Adrenal gland (tissue), 12 donors: Measurements from ENCODE around the gene ANKRD33B. TPM values are rescaled to one million over a fixed set of nuclear protein-coding genes. Genes with fewer than 3 reads are reported as not detected.

ENCODE experiments used
- DNase-seq, 7 donors: peaks; one replicate each; pipeline ENCODE4 v3.0.0-alpha.2; 2019 to 2020
- H3K27ac ChIP-seq, 5 donors: fragments of 200-600 bp; sonication (generic) in 4 of 5; 1 replicate in 3 of 5; 2 replicates in 2 of 5; pipeline versions ENCODE4 v1.5.1 to v1.8.0; 2016 to 2020; ENCODE audit warnings: mild to moderate bottlenecking in 1 of 5
- H3K27me3 ChIP-seq: fragments of 200-600 bp; 2 replicates; pipeline ENCODE4 v1.8.0; 2021
- H3K36me3 ChIP-seq, 2 donors: fragments of 200-600 bp; replicated peaks in 1 of 2; 1 replicate in 1 of 2; 2 replicates in 1 of 2; pipeline versions ENCODE4 v1.5.1 to v1.8.0; 2018 to 2022
- H3K4me1 ChIP-seq, 2 donors: fragments of 200-600 bp; replicated peaks in 1 of 2; 1 replicate in 1 of 2; 2 replicates in 1 of 2; pipeline versions ENCODE4 v1.5.1 to v1.8.0; 2018 to 2021
- H3K4me3 ChIP-seq, 4 donors: fragments of 200-600 bp; sonication (generic) in 3 of 4; one replicate each; pipeline ENCODE4 v1.5.1; 2016 to 2018
- H3K9me3 ChIP-seq, 3 donors: fragments of 200-600 bp; sonication (generic) in 1 of 3; replicated peaks in 1 of 3; 1 replicate in 2 of 3; 2 replicates in 1 of 3; pipeline versions ENCODE4 v1.5.1 to v1.8.0; 2016 to 2021
- CTCF ChIP-seq, 6 experiments: fragments of 450-650 bp in 4 of 6; fragments of 200-600 bp in 2 of 6; sonication (generic) in 1 of 6; IDR thresholded peaks; 1 replicate in 5 of 6; 2 replicates in 1 of 6; pipeline versions ENCODE4 v1.5.1 to v1.8.0; 2016 to 2021; ENCODE audit warnings: antibody characterized with exemption in 6 of 6, mild to moderate bottlenecking in 2 of 6, moderate library complexity in 1 of 6
- POLR2A ChIP-seq, 2 donors: fragments of 450-650 bp; IDR thresholded peaks; one replicate each; pipeline ENCODE4 v1.6.1; 2017; ENCODE audit warnings: antibody characterized with exemption in 2 of 2, mild to moderate bottlenecking in 2 of 2, moderate library complexity in 1 of 2
- WGBS, 4 donors: extraction: QIAGEN DNeasy Blood & Tissue Kit in 2 of 4; methylation state at CpG; one replicate each; pipeline versions ENCODE4 v1.1.5 to v1.1.7; 2013 to 2017; 5-methylcytosine and 5-hydroxymethylcytosine counted together
- intact Hi-C, 2 donors: fragments of 100-400 bp; cut with DNase I; formaldehyde crosslinking; loops; one replicate each; pipeline versions ENCODE4 v1.14.1 to v1.15.0; 2022 to 2023
- polyA plus RNA-seq, 3 donors: library from polyadenylated mRNA; stranded (reverse); fragments of 200-250 nt in 2 of 3; fragments of 350-450 nt in 1 of 3; fragmentation: Illumina TruSeq in 1 of 3; extraction: RNeasy Lipid Tissue Mini Kit (QIAGEN cat#74804) in 1 of 3; gene quantifications; one replicate each; pipeline ENCODE4 v1.2.3, GENCODE V29; 2013 to 2014
- total RNA-seq, 9 donors: library from RNA; depleted of rRNA in 4 of 9; stranded (reverse); fragments of >200 nt in 4 of 9; fragments of 120-200 nt in 1 of 9; fragmentation: NEBNext Ultra II Directional in 1 of 9; extraction: Animal tissue kit (Norgen Biotek cat#: 25700) in 1 of 9; gene quantifications; one replicate each; pipeline versions ENCODE4 v1.1.0 to v1.2.4, GENCODE V29; 2013 to 2023
- donor health status: healthy with polysubstance abuse.
- donor health status: Bipolar disorder and iron deficiency.
- donor health status: DM: yes; HTN: yes; CAD: no.
- donor health status: DM: no; HTN: no; CAD: no.
- donor health status: DM: no; HTN: no; CAD: no.
- donor health status: DM: yes; HTN: yes; CAD: no.

ANKRD33B gene
- total and polyA plus RNA-seq, 12 donors = 0.14 to 0.69 (median 0.23) TPM

- H3K27ac ChIP-seq = no peak overlapping the region
- no peak for DNase-seq
- TF ChIP-seq CTCF (IDR thresholded peaks at IDR 0.05) (no peak), POLR2A (IDR thresholded peaks at IDR 0.05) (no peak)
- H3K36me3 ChIP-seq = no peaks in the 10 kb centered on the region
- H3K4me3 ChIP-seq = no peak overlapping the region
- intact Hi-C loops = no loop called here
- no peaks in the 10 kb centered on the region for H3K9me3 ChIP-seq
- WGBS, 4 donors = 84 to 86% (median 86%) methylated on average over 16 to 19 of the region's 19 CpGs
- H3K4me1 ChIP-seq = no peaks in the 10 kb centered on the region
- no peaks in the 10 kb centered on the region for H3K27me3 ChIP-seq
Observed at GRCh38 chr5:10524376-10525123, 39.3 kb upstream of the ANKRD33B start.

GRCh38 chr5:10525124-10525495 is 38.8 kb upstream of the ANKRD33B start:
- DNase-seq = no peak
- no peaks in the 10 kb centered on the region for H3K36me3 ChIP-seq
- no peak overlapping the region for H3K27ac ChIP-seq
- no peak for TF ChIP-seq CTCF (IDR thresholded peaks at IDR 0.05)
- TF ChIP-seq POLR2A (IDR thresholded peaks at IDR 0.05) = no peak
- WGBS, 4 donors = 59 to 66% (median 61%) methylated on average over 4 of the region's 4 CpGs
- intact Hi-C loops = no loop called here
- H3K4me3 ChIP-seq = no peak overlapping the region
- H3K9me3 ChIP-seq = no peaks in the 10 kb centered on the region
- no peaks in the 10 kb centered on the region for H3K27me3 ChIP-seq
- H3K4me1 ChIP-seq = no peaks in the 10 kb centered on the region

- Histone ChIP-seq H3K9me3 (no peaks in the 10 kb centered on the region), H3K27me3 (no peaks in the 10 kb centered on the region), H3K27ac (no peak overlapping the region), H3K36me3 (no peaks in the 10 kb centered on the region), H3K4me3 (no peak overlapping the region), H3K4me1 (no peaks in the 10 kb centered on the region)
- 70 to 76% (median 73%) methylated on average over 11 of the region's 11 CpGs for WGBS, 4 donors
- no peak for TF ChIP-seq POLR2A (IDR thresholded peaks at IDR 0.05)
- no peak for DNase-seq
- intact Hi-C loops = no loop called here
Observed at GRCh38 chr5:10527281-10527950, 36.5 kb upstream of the ANKRD33B start.

- H3K4me3 ChIP-seq = no peak overlapping the region
- DNase-seq = no peak
- TF ChIP-seq POLR2A (IDR thresholded peaks at IDR 0.05) = no peak
- no peak for TF ChIP-seq CTCF (IDR thresholded peaks at IDR 0.05)
- H3K4me1 ChIP-seq = no peaks in the 10 kb centered on the region
- intact Hi-C loops = no loop called here
- no peaks in the 10 kb centered on the region for H3K36me3 ChIP-seq
- no peak overlapping the region for H3K27ac ChIP-seq
- WGBS, 4 donors = 63 to 75% (median 71%) methylated on average over 9 of the region's 9 CpGs
- peaks cover 3% of the 10 kb centered on the region for H3K27me3 ChIP-seq
- no peaks in the 10 kb centered on the region for H3K9me3 ChIP-seq
Observed at GRCh38 chr5:10528056-10528816, 35.6 kb upstream of the ANKRD33B start.
